ENCODE results near the gene NRP1. TPM values are rescaled to one million over a fixed set of nuclear protein-coding genes. Genes with fewer than 3 reads are reported as not detected.

NRP1 gene
- total RNA-seq, 1 experiment from 2014 or later, result 3.0 TPM

DNA sequence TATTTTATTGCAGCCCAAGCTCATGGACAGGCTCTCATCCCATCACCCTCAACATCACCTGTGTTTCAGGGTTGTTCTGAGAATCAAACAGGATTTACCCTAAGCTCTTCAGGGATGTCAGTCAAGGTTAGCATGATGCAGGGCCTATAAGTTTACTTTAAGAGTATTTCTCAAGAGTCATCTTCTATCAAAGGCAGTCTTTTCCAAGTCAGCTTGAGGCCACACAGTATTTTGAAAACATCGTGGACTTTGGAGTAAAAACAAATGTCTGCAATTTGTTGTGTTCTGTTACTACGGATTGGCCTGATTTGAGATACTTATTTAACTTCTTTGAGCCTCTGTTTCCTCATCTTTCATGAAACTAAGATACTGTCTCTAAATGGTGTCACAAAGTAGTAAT lies 42.0 kb upstream of the NRP1 start:
- H3K4me1 Mint-ChIP-seq, result peaks cover under 1% of the 10 kb centered on the region; the same call in 1 of the 2 replicates
- H3K36me3 Mint-ChIP-seq, result no peaks in the 10 kb centered on the region
- DNase-seq (ENCODE audit: low spot score) (no peak), ATAC-seq (no peak)
- 0 out of 2 replicates have a peak, but pooled peaks cover 6% of the 10 kb centered on the region for H3K9me3 Mint-ChIP-seq
- H3K4me3 Mint-ChIP-seq, result no peak overlapping the region
- POLR2A ChIA-PET, result no interaction called here
- H3K27ac Mint-ChIP-seq, result no peak overlapping the region
- TF ChIP-seq, protein P1, sequence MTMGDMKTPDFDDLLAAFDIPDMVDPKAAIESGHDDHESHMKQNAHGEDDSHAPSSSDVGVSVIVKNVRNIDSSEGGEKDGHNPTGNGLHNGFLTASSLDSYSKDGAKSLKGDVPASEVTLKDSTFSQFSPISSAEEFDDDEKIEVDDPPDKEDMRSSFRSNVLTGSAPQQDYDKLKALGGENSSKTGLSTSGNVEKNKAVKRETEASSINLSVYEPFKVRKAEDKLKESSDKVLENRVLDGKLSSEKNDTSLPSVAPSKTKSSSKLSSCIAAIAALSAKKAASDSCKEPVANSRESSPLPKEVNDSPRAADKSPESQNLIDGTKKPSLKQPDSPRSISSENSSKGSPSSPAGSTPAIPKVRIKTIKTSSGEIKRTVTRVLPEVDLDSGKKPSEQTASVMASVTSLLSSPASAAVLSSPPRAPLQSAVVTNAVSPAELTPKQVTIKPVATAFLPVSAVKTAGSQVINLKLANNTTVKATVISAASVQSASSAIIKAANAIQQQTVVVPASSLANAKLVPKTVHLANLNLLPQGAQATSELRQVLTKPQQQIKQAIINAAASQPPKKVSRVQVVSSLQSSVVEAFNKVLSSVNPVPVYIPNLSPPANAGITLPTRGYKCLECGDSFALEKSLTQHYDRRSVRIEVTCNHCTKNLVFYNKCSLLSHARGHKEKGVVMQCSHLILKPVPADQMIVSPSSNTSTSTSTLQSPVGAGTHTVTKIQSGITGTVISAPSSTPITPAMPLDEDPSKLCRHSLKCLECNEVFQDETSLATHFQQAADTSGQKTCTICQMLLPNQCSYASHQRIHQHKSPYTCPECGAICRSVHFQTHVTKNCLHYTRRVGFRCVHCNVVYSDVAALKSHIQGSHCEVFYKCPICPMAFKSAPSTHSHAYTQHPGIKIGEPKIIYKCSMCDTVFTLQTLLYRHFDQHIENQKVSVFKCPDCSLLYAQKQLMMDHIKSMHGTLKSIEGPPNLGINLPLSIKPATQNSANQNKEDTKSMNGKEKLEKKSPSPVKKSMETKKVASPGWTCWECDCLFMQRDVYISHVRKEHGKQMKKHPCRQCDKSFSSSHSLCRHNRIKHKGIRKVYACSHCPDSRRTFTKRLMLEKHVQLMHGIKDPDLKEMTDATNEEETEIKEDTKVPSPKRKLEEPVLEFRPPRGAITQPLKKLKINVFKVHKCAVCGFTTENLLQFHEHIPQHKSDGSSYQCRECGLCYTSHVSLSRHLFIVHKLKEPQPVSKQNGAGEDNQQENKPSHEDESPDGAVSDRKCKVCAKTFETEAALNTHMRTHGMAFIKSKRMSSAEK (CRISPR knock-in tag; IDR thresholded peaks at IDR 0.05; ENCODE audit: borderline replicate concordance), result no peak
- no peak for TF ChIP-seq PRDM15 (CRISPR knock-in tag; IDR thresholded peaks at IDR 0.05)
- CTCF ChIA-PET, result no interaction called here
- H3K27me3 Mint-ChIP-seq (ENCODE audit: low read depth), result no peaks in the 10 kb centered on the region

DNA sequence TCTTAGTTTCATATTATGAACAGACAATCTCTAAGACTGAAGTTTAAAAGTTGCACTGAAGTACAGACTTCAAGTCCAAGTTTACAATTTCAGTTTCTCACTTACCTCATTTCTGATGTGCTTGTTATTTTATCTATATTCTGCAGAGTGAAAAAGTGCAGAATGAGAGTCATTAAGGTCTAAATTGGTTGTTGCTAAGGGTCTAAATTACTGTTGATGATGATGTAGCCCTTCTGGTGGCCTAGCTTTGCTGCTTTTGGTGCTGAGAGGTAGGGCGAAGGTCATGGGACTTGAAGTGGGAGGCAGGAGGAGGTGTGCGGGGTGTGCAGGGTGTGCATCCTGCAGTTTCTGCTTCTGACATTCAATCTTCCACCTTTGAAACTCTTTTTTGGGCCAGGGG lies 38.8 kb upstream of the NRP1 start:
- no peak for DNase-seq (ENCODE audit: low spot score)
- CTCF ChIA-PET, result no interaction called here
- TF ChIP-seq TEAD4 (CRISPR knock-in tag; IDR thresholded peaks at IDR 0.05) (no peak), ETV6 (CRISPR knock-in tag; IDR thresholded peaks at IDR 0.05) (no peak), ELF4 (CRISPR knock-in tag; IDR thresholded peaks at IDR 0.05; ENCODE audit: low read depth) (no peak), CBFB (CRISPR knock-in tag; IDR thresholded peaks at IDR 0.05; ENCODE audit: low read depth) (no peak), GABPB1 (CRISPR knock-in tag; IDR thresholded peaks at IDR 0.05) (no peak), E2F1 (CRISPR knock-in tag; IDR thresholded peaks at IDR 0.05) (no peak), SP1 (CRISPR knock-in tag; conservative IDR thresholded peaks at IDR 0.05) (no peak), ZNF219 (CRISPR knock-in tag; IDR thresholded peaks at IDR 0.05; ENCODE audit: borderline replicate concordance) (no peak), ZBTB21 (CRISPR knock-in tag; IDR thresholded peaks at IDR 0.05; ENCODE audit: borderline replicate concordance) (no peak), CREB1 (CRISPR knock-in tag; IDR thresholded peaks at IDR 0.05) (no peak), SMAD4 (CRISPR knock-in tag; IDR thresholded peaks at IDR 0.05) (no peak), OVOL2 (CRISPR knock-in tag; IDR thresholded peaks at IDR 0.05; ENCODE audit: borderline replicate concordance) (no peak), SMAD3 (CRISPR knock-in tag; IDR thresholded peaks at IDR 0.05; ENCODE audit: borderline replicate concordance) (no peak), TEAD1 (CRISPR knock-in tag; IDR thresholded peaks at IDR 0.05) (no peak), ATF2 (CRISPR knock-in tag; IDR thresholded peaks at IDR 0.05; ENCODE audit: borderline replicate concordance, low read depth) (no peak)
- TF ChIP-seq, protein P2, sequence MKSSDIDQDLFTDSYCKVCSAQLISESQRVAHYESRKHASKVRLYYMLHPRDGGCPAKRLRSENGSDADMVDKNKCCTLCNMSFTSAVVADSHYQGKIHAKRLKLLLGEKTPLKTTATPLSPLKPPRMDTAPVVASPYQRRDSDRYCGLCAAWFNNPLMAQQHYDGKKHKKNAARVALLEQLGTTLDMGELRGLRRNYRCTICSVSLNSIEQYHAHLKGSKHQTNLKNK (CRISPR knock-in tag; IDR thresholded peaks at IDR 0.05), result no peak
- TF ChIP-seq, protein P3, sequence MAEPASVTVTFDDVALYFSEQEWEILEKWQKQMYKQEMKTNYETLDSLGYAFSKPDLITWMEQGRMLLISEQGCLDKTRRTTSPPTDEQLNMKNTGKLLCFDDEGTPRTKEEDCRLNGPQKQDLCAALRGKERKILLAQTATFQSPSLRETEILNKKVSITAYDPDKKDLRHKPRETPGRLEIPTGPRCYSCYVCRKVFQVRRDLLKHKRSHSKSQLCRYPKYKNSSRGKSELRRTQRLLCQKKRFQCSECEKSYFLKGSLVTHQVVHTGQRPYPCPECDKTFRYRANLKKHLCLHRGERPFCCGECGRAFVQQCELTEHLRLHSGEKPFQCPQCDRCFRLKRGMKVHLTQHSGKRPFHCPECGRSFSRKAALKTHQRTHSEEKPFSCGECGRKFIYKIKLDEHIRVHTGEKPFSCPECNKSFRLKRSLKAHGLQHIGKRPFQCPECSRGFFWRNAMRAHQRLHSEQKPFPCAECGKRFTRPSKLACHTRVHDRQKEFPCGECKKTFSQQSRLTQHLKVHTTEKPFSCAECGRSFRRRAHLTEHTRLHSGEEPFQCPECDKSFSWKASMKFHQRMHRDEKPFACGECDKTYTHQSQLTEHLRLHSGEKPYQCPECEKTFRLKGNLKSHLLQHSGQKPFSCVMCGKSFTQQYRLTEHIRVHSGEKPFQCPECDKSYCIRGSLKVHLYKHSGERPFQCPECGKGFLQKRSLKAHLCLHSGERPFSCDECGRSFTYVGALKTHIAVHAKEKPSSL (CRISPR knock-in tag; conservative IDR thresholded peaks at IDR 0.05), result no peak
- TF ChIP-seq, protein P4, sequence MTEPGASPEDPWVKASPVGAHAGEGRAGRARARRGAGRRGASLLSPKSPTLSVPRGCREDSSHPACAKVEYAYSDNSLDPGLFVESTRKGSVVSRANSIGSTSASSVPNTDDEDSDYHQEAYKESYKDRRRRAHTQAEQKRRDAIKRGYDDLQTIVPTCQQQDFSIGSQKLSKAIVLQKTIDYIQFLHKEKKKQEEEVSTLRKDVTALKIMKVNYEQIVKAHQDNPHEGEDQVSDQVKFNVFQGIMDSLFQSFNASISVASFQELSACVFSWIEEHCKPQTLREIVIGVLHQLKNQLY (CRISPR knock-in tag; IDR thresholded peaks at IDR 0.05), result no peak
- TF ChIP-seq, protein P5, sequence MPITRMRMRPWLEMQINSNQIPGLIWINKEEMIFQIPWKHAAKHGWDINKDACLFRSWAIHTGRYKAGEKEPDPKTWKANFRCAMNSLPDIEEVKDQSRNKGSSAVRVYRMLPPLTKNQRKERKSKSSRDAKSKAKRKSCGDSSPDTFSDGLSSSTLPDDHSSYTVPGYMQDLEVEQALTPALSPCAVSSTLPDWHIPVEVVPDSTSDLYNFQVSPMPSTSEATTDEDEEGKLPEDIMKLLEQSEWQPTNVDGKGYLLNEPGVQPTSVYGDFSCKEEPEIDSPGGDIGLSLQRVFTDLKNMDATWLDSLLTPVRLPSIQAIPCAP (CRISPR knock-in tag; IDR thresholded peaks at IDR 0.05), result no peak

More for the DNA sequence above, 38.8 kb upstream of the NRP1 start:
- no peaks in the 10 kb centered on the region; the same call in 1 of the 2 replicates for H3K27me3 Mint-ChIP-seq (ENCODE audit: low read depth)
- no peak for ATAC-seq
- peaks cover 3% of the 10 kb centered on the region; the same call in 1 of the 2 replicates for H3K36me3 Mint-ChIP-seq
- no peak overlapping the region for H3K4me3 Mint-ChIP-seq
- H3K9me3 Mint-ChIP-seq, result peaks cover 17% of the 10 kb centered on the region
- peaks cover 6% of the 10 kb centered on the region; the same call in 1 of the 2 replicates for H3K4me1 Mint-ChIP-seq
- no peak overlapping the region for H3K27ac Mint-ChIP-seq
- POLR2A ChIA-PET, result no interaction called here

All from WTC11 (cell line).